Measurements from ENCODE around the gene BBS2. TPM values are rescaled to one million over a fixed set of nuclear protein-coding genes. Genes with fewer than 3 reads are reported as not detected.

Gene BBS2
- total and polyA plus RNA-seq, 4 donors, result 7.1 to 13.8 (median 11.1) TPM

DNA sequence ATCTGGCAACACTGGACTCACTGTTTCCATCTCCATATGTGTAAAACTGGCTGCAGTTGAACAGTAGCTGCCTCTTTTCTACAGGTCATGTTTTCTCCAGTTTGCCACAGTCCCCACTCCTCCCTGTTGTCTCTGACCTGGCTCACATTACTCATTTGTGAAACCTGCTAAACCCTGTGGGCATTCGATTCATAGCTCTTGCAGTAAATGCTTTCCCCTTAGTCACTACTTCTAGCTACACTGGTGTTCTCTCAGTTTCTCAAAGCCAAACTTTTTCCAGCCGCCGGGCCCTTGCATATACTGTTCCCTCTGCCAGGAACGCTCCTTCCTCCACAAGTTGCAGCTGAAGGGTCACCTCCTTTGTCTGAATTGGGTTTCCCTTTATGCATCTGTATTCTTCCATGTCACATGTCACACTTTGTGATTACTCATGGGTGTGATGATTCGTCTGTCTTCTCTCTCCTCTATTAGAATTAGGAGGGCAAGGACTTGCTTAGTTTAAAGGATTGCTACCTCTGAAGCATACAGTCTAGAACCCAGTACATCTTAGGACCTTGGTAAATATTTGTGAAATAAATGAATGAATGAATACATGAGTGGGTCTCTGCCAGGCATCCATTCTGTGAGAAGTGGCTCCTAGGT is 30.0 kb upstream of the BBS2 start:
- Histone ChIP-seq H3K4me1 (ENCODE audit: control insufficient read depth in 4 of 4, insufficient read depth in 4 of 4, low read length in 3 of 4) (peaks cover 0 to 12% (median 9%) of the 10 kb centered on the region in 4 donors), H3K9me3 (ENCODE audit: control insufficient read depth in 4 of 4, low read length in 3 of 4) (no peaks in the 10 kb centered on the region), H3K36me3 (ENCODE audit: control insufficient read depth in 4 of 4, insufficient read depth in 3 of 4, low read depth in 1 of 4, low read length in 3 of 4) (no peaks in the 10 kb centered on the region), H3K27ac (ENCODE audit: low read depth in 1 of 2, low read length in 2 of 2) (no peak overlapping the region), H3K4me3 (ENCODE audit: low read depth in 1 of 3, low read length in 3 of 3) (no peak overlapping the region), H3K9ac (ENCODE audit: low read depth in 1 of 2, low read length in 2 of 2) (no peak overlapping the region), H3K27me3 (ENCODE audit: control insufficient read depth in 4 of 4, insufficient read depth in 4 of 4, low read length in 3 of 4) (no peaks in the 10 kb centered on the region)
- WGBS, result 95% methylated on average over 5 of the region's 5 CpGs
- TF ChIP-seq TAF1 (conservative IDR thresholded peaks at IDR 0.05), result no peak
- TF ChIP-seq, protein P1, sequence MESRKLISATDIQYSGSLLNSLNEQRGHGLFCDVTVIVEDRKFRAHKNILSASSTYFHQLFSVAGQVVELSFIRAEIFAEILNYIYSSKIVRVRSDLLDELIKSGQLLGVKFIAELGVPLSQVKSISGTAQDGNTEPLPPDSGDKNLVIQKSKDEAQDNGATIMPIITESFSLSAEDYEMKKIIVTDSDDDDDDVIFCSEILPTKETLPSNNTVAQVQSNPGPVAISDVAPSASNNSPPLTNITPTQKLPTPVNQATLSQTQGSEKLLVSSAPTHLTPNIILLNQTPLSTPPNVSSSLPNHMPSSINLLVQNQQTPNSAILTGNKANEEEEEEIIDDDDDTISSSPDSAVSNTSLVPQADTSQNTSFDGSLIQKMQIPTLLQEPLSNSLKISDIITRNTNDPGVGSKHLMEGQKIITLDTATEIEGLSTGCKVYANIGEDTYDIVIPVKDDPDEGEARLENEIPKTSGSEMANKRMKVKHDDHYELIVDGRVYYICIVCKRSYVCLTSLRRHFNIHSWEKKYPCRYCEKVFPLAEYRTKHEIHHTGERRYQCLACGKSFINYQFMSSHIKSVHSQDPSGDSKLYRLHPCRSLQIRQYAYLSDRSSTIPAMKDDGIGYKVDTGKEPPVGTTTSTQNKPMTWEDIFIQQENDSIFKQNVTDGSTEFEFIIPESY (IDR thresholded peaks at IDR 0.05), result no peak
- TF ChIP-seq JUND (IDR thresholded peaks at IDR 0.05), result no peak
- no peak for DNase-seq (ENCODE audit: low spot score)

DNA sequence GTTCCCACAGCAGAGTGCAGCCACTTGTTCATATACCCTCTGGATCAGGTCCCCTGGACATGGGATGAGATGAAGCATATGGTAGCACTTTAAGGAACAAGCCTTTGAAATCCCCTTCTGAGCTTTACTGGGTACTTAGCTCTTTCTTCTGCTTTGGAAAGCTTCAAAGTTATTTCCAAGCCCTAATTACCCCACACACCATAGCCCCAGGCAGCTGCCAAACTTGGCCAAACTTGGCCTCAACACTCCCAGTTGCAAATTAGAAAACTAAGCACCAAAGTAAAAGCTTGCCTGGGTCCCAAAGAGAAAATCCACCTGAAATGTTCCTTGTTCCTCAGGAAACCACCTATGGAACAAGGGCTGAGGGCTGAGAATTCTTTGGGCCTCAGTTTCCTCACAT is 29.3 kb upstream of the BBS2 start:
- Histone ChIP-seq H3K36me3 (ENCODE audit: control insufficient read depth in 4 of 4, insufficient read depth in 3 of 4, low read depth in 1 of 4, low read length in 3 of 4) (no peaks in the 10 kb centered on the region), H3K9ac (ENCODE audit: low read depth in 1 of 2, low read length in 2 of 2) (no peak overlapping the region), H3K27ac (ENCODE audit: low read depth in 1 of 2, low read length in 2 of 2) (no peak overlapping the region), H3K4me1 (ENCODE audit: control insufficient read depth in 4 of 4, insufficient read depth in 4 of 4, low read length in 3 of 4) (peaks cover 0 to 12% (median 9%) of the 10 kb centered on the region in 4 donors), H3K27me3 (ENCODE audit: control insufficient read depth in 4 of 4, insufficient read depth in 4 of 4, low read length in 3 of 4) (no peaks in the 10 kb centered on the region), H3K4me3 (ENCODE audit: low read depth in 1 of 3, low read length in 3 of 3) (no peak overlapping the region), H3K9me3 (ENCODE audit: control insufficient read depth in 4 of 4, low read length in 3 of 4) (no peaks in the 10 kb centered on the region)
- TF ChIP-seq JUND (IDR thresholded peaks at IDR 0.05) (no peak), YY1 (IDR thresholded peaks at IDR 0.05) (no peak), NR2F2 (IDR thresholded peaks at IDR 0.05) (no peak), HNF4G (IDR thresholded peaks at IDR 0.05) (no peak), FOXA1 (IDR thresholded peaks at IDR 0.05) (no peak), GABPA (IDR thresholded peaks at IDR 0.05 in 1 of 2, conservative IDR thresholded peaks at IDR 0.05 in 1 of 2) (no peak), RXRA (IDR thresholded peaks at IDR 0.05) (no peak)
- TF ChIP-seq, protein P1 (IDR thresholded peaks at IDR 0.05), result no peak
- DNase-seq (ENCODE audit: low spot score), result no peak

- no peaks in the 10 kb centered on the region for H3K9me3 ChIP-seq (ENCODE audit: control insufficient read depth in 4 of 4, low read length in 3 of 4)
These were observed 28.2 kb upstream of the BBS2 start for GRCh38 chr16:56547949-56548567.

More at GRCh38 chr16:56547949-56548567, 28.2 kb upstream of the BBS2 start:
- DNase-seq (ENCODE audit: low spot score), result no peak
- no peak overlapping the region for H3K9ac ChIP-seq (ENCODE audit: low read depth in 1 of 2, low read length in 2 of 2)
- TF ChIP-seq, protein P2, sequence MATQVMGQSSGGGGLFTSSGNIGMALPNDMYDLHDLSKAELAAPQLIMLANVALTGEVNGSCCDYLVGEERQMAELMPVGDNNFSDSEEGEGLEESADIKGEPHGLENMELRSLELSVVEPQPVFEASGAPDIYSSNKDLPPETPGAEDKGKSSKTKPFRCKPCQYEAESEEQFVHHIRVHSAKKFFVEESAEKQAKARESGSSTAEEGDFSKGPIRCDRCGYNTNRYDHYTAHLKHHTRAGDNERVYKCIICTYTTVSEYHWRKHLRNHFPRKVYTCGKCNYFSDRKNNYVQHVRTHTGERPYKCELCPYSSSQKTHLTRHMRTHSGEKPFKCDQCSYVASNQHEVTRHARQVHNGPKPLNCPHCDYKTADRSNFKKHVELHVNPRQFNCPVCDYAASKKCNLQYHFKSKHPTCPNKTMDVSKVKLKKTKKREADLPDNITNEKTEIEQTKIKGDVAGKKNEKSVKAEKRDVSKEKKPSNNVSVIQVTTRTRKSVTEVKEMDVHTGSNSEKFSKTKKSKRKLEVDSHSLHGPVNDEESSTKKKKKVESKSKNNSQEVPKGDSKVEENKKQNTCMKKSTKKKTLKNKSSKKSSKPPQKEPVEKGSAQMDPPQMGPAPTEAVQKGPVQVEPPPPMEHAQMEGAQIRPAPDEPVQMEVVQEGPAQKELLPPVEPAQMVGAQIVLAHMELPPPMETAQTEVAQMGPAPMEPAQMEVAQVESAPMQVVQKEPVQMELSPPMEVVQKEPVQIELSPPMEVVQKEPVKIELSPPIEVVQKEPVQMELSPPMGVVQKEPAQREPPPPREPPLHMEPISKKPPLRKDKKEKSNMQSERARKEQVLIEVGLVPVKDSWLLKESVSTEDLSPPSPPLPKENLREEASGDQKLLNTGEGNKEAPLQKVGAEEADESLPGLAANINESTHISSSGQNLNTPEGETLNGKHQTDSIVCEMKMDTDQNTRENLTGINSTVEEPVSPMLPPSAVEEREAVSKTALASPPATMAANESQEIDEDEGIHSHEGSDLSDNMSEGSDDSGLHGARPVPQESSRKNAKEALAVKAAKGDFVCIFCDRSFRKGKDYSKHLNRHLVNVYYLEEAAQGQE (IDR thresholded peaks at IDR 0.05), result no peak
- TF ChIP-seq TAF1 (conservative IDR thresholded peaks at IDR 0.05), result no peak
- peaks cover 0 to 12% (median 9%) of the 10 kb centered on the region in 4 donors for H3K4me1 ChIP-seq (ENCODE audit: control insufficient read depth in 4 of 4, insufficient read depth in 4 of 4, low read length in 3 of 4)
- no peak overlapping the region for H3K4me3 ChIP-seq (ENCODE audit: low read depth in 1 of 3, low read length in 3 of 3)
- H3K27me3 ChIP-seq (ENCODE audit: control insufficient read depth in 4 of 4, insufficient read depth in 4 of 4, low read length in 3 of 4), result no peaks in the 10 kb centered on the region
- no peaks in the 10 kb centered on the region for H3K36me3 ChIP-seq (ENCODE audit: control insufficient read depth in 4 of 4, insufficient read depth in 3 of 4, low read depth in 1 of 4, low read length in 3 of 4)
- no peak overlapping the region for H3K27ac ChIP-seq (ENCODE audit: low read depth in 1 of 2, low read length in 2 of 2)
- WGBS, result 90% methylated on average over 4 of the region's 4 CpGs

All from liver (tissue), 9 donors.